Lower leg skin (tissue), 3 donors: Measurements from ENCODE around the gene ARID1B.

ENCODE experiments used
- CTCF ChIP-seq, 3 donors: fragments of 450-650 bp; IDR thresholded peaks; one replicate each; pipeline ENCODE4 v1.5.1; 2016; ENCODE audit warnings: antibody characterized with exemption in 3 of 3, mild to moderate bottlenecking in 3 of 3, moderate library complexity in 2 of 3
- POLR2A ChIP-seq, 2 donors: fragments of 450-650 bp; IDR thresholded peaks; one replicate each; pipeline ENCODE4 v1.6.1; 2016 to 2017; ENCODE audit warnings: antibody characterized with exemption in 2 of 2, mild to moderate bottlenecking in 1 of 2, moderate library complexity in 1 of 2

DNA sequence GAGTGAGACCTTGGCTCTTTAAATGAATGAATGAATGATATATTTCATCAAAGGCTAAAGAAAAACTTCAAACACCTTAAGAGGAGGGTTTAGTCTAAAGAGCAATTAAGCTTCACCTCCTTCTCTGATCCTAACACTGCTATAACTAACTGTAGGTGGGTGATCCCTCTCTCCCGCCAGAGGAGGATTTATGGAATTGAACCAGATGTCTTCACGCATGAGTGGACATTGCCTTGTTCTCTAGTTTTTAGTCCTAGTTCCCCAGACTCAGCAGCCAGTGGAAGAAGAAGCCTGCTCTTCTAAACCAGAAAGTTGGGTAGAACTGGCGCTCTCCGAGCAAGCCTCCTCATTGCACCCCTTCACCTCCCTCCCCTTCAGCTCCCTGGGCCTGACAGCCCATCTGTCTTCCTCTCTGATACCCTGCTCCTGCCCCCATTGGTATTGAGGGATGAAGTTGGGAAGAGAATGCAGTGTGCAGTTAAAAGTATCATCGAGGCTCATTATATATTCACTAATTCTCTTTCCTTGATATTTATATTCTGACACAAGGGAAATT, 142.7 kb downstream of the ARID1B start:
- TF ChIP-seq CTCF (IDR thresholded peaks at IDR 0.05) (no peak), POLR2A (IDR thresholded peaks at IDR 0.05) (no peak)
